HG03280 (cell line): ENCODE data around the gene STXBP3.
"Not testable (repeated sequence)": the region's sequence is repeated elsewhere in the genome, so short reads cannot be mapped to it uniquely, and the experiment has no call there.

Source experiments
- ATAC-seq: cut with Tn5 transposase; IDR thresholded peaks from one replicate; pipeline ENCODE4 v1.9.1; 2021; ENCODE audit warnings: mild to moderate bottlenecking, moderate library complexity; ENCODE audit not compliant: unreplicated experiment

The STXBP3 gene, protein sequence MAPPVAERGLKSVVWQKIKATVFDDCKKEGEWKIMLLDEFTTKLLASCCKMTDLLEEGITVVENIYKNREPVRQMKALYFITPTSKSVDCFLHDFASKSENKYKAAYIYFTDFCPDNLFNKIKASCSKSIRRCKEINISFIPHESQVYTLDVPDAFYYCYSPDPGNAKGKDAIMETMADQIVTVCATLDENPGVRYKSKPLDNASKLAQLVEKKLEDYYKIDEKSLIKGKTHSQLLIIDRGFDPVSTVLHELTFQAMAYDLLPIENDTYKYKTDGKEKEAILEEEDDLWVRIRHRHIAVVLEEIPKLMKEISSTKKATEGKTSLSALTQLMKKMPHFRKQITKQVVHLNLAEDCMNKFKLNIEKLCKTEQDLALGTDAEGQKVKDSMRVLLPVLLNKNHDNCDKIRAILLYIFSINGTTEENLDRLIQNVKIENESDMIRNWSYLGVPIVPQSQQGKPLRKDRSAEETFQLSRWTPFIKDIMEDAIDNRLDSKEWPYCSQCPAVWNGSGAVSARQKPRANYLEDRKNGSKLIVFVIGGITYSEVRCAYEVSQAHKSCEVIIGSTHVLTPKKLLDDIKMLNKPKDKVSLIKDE

DNA sequence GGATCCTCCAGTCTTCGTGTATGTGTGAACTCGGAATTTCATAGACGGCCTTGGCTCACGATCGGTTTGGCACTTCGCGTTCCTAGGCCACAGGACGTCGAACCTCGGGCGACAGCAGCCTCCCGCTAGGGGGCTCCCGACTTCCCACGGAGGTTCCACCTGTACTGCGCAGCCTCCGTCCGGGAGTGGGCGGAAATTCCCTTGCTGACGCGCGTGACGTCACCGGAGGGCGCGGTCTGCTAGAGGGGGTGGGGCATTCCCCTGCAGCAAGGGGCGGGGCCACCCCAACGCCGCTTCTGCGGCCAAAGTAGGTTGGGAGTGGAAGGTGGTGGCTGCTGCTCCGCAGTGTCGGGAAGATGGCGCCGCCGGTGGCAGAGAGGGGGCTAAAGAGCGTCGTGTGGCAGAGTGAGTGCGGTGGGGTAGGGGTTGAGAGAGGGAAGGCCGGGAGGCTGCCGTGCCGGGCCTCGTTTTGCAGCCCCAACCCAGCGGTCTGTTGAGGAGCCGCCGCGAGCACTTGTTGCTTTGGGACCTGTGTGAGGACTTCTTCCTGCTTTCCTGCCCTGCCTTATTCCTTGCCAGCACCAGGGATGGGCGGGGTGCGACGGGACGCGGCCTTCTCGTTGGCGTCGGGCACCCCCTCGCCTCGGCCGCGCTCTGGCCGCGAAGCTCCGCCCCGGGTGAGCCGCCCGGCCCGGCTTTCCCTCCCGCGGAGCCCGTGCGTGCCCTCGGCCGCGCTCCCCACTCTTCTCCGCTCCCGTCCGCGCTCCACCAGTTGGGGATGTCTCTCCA is at the start of gene STXBP3:
Gene STXBP3 (plus strand): TSS at position 293 of the 789 bp plus-strand sequence. CDS start 64 bp downstream, at position 357.
- ATAC-seq: peak; percentile 89

DNA sequence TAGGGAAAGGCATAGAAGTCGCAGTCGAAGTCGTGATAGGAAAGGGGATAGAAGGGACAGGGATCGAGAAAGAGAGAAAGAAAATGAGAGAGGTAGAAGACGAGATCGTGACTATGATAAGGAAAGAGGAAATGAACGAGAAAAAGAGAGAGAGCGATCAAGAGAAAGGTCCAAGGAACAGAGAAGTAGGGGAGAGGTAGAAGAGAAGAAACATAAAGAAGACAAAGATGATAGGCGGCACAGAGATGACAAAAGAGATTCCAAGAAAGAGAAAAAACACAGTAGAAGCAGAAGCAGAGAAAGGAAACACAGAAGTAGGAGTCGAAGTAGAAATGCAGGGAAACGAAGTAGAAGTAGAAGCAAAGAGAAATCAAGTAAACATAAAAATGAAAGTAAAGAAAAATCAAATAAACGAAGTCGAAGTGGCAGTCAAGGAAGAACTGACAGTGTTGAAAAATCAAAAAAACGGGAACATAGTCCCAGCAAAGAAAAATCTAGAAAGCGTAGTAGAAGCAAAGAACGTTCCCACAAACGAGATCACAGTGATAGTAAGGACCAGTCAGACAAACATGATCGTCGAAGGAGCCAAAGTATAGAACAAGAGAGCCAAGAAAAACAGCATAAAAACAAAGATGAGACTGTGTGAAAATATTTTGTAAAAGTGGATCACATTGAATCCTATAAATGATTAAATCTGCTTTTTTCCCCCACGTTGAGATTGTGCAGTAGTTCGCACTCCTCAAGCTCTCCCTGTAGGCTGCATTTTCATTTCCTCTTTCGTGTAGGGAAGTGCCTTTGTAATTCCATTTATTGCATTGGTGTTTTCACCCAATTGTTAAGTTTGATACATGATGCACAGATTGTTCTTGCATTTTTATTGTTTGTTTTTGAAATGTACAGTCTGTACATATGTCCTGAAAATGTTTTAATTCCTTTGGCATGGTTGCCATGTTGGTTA is 46.8 kb upstream of the STXBP3 start:
- ATAC-seq: no peak

DNA sequence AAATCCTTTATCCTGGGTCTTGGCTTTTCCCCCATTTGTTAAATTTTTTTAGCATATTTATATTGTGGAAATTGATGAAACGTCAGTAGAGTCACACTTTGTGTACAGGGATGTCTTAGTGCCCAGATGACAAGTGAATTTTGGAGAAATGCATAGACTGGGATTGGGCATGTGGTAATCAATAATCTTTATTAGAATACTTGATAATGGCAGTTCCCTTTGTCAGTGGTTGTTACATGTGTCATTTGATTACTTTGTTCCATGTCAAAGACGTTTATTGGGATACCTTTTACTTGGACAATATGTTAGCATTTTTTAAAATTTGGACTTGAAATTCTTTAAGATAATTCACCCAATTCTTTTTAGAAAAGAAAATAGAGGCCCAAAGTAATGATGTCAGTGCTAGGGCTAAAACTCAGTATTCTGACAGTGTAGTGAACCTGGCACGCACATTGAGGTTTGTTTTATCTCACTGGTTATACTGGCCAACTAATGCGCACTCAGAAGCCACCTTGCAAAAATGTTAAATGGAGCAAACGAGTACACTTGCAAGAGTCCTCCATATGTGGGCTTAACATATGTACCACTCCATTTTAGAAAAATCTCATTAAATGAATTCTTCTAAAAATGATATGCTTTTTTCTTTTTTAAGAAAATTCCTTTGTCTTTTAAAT is 45.2 kb upstream of the STXBP3 start:
- ATAC-seq: no peak

DNA sequence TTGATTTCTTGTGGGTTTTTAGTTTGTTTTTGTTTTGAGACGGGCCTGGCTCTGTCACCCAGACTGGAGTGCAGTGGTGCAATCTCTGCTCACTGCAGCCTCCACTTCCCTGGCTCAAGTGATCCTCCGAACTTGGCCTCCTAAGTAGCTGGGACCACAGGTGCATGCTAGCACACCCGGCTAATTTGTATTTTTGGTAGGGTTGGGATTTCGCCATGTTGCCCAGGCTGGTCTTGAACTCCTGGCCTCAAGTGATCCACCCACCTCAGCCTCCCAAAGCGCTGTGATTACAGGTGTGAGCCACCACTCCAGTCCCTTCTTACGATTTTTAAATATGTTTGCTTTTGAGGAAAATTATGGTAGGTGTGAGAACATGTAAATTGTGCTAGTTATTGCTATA is 44.4 kb upstream of the STXBP3 start:
- ATAC-seq: not testable (repeated sequence)

DNA sequence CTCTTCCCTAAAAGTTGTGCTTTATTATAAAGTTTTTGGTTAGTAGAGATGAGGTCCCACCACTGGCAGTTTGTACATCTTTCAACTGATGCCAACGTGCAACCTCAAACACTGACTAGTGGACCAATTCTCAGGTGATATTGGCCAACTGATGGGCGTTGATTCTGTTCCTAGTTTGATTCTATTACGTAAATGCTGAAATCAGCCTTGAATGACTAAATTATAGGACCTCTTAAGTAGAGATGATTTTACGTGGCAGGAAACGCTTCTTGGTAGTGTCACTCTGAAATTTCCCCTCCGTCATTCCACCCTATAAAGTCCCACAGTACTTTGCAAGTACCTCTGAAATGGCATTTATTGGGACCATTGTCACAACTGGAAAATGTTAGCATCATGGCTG is 42.5 kb upstream of the STXBP3 start:
- no peak for ATAC-seq

DNA sequence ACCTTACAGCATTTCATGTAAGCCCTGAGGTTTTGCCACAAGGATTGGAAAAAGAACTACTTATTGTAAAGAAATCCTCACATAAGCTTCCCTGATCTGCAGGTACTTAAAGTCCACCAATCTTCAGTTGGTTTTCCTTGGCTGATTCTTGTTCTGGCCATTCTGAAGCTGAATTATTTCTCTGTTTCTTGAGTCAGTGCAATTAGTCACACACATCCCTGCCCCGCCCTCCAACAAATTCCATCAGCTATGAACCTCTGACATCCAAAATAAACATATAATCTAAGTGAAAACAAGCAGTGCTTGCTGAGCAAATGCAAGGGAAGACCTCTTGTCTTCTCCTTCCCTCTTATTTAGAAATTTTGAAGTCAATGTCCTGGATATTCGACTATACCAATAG is 42.0 kb upstream of the STXBP3 start:
- ATAC-seq: no peak

DNA sequence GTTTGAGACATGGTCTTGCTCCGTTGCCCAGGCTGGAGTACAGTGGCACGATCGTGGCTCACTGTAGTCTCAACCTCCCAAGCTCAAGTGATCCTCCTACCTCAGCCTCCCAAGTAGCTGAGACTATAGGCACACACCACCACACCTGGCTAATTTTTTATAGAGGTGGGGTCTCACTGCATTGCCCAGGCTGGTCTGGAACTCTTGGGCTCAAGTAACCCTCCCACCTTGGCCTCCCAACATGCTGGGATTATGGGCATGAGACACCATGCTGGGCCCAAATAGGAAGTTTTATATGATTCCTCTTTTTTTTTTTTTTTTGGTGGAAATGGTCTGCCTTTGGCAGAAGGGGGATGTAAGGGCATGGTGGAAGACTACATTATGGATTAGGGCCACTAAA is 39.8 kb upstream of the STXBP3 start:
- no peak for ATAC-seq

DNA sequence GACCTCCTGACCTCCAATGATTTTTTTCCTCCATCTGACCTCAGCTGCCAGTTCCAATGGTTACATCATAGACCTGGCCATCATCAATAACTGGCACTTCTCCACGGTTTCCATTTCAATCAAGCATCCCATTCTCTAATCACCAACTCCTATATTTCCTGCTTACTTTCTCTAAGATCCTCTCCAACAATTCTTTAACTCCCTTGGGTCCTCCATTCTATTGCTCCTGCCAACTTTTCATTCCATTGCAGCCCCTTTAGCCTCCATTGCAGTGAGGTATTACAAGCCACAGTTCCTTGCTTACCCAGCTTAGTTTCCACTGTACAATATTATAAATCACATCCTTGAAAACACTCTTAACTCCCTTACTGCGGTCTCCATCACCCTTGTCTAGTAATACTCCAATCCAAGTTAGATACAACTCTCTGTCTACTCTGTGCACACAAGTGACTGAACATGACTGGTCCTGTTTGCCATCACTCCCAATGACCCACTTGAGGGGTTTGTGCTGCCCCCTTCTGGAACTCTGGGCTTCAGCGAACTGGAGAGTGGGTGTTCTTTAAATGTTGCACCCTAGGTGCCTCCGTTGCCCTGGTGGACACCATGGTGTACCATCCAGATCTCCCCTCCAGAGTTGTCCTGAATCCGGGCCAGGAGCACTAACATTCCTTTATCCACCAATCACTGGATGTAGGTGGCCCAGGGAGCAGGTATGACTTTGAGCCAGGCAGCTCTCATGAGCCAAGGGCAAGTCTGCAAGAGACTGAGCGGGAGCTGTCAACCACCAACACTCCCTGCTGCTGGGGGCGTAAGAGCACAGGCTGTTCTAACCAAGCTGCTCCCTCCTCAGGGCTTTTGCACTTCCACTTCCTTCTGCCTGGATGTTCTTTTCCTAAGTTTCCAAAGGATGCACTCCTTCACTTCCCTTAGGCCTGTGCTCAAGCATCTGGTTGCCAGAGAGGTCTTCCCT is 37.5 kb upstream of the STXBP3 start:
- ATAC-seq: no peak

DNA sequence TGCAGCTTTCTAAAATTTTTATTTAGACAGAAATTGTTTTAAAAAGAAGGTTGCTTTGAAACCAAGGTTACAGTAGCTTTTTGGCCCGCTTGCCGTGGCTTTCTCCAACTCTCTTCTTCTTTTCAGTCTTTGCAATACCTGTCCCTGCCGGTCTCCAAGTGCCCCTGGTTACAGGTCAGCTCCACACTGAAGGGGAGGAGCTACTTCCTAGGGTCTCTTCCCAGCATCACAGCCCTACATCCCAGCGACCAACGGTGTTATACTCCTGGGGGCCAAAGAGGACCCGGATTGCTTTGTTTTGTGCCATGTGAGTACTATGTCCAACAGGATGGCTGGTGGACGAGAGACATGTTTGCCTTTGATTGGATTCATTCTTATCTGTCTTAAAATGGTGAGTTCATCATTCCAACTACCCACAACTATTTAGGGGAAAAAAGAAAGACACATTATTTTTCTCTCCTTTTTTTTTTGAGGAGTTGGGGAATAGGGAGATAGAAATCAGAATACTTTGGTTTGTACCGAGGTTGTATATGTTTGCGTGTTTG is 33.8 kb upstream of the STXBP3 start, which contains the start of gene FNDC7:
Gene FNDC7 (plus strand): TSS at position 303 of the 545 bp plus-strand sequence. CDS start 26 bp downstream, at position 329.
- ATAC-seq: no peak

DNA sequence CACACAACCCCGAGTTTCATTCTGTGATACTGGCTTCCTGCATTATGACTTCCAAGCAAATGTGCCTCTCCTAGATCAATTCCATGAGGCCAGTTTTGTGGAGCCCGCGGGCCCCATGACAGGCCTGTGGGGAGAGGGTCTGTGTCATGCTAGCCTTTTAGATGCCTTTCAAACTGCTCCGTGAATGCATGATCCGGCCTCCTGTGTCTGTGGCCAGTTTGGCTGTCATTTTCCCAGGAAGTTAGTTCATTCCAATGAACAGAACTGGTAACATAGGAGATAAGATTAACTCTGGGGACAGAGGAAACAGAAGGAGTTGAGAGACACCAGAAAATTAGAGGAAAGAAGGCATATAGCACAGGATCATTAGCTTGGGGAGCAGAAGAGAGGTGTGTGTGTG is 30.5 kb upstream of the STXBP3 start:
- ATAC-seq: no peak

DNA sequence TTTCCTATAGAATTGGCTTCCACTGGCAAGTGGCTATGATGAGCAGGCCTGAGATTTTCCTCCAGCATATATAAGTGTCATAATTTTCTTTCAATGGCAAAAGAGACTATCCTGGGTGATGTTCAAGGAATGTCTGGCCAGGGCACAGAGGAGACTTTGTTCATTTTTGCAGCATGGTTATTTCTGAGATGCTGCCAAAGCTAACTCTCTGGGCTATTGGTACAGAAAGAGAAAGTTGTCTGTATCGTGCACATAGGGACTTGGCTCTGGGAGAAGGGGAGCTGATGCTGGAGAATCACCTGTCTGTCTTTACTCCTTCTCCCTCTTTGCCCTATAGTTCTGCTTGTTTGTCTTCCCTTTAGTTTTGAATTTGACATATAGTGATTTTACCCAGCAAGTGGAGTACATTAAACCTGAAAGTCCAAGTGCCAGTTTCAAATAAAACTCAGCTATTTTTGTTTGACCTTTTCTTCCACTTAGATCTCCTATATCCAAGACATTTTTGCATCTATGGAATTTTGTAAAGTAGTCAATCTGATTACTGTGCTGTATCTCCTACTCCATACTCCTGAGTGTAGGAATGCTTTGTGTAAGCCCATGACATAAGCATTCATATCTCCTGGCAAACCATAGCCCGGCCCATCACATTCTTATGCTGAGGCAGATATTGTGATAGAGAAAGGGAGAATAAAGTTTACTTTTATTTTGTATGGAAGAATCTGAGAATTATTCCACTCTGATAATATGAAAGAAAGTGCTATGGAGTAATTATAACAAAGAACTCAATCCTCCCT is 29.8 kb upstream of the STXBP3 start:
- no peak for ATAC-seq

DNA sequence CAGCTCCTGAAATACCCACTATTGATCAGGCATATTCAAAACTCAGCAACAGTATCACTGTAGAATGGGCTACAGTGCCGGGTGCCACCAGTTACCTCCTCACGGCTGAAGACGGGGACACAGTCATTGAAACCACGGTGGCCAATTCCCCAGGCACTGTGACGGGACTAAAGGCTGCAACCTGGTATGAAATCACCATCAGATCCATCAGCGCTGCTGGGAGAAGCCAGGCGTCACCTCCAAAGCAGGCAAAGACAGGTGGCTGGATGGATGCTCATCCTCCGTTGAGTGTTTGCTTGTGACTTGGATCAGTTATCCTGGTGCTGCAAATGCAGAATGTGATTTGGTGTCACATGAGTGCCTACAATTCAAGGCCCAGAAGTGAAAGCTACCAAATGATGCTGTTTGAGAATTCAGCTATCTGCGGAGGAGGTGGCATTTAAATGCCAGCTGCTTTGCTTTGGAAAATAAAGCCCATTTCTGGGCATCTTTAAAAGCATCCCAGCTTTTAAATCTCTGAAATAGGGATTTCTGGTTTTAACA is 28.6 kb upstream of the STXBP3 start:
- ATAC-seq: no peak

DNA sequence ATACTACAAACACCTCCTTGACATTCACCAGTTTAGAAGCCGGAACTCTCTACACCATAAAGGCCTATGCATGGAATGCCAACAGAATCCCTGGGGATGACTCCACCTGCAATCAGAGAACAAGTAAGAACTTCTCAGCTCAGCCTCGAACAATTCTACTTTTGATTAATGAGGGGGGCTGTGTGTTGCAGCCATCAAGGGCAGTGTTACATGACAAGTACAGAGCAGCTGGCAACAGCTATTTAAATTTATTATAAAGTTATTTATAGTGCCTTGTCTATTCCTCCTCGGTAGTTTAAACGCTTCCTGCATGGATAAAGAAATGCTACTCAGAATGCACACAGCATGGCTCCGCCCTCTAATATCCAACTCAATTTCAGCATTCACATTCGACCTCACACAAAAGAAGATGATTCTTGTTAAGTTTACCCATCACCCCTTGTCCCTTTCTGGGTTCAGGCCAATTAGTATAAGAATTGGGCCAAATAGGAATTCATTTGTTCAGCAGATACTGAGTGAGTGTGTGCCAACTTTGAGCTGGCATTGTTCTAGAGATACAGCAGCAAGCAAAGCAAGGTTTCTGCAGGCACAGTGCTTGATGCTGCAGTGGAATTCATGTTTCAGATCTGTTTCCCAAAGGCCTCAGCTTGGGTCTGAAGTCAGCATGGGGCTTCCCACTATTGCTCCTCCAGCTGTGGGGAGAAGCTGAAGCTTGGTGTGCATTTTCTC is 27.4 kb upstream of the STXBP3 start:
- ATAC-seq: no peak

DNA sequence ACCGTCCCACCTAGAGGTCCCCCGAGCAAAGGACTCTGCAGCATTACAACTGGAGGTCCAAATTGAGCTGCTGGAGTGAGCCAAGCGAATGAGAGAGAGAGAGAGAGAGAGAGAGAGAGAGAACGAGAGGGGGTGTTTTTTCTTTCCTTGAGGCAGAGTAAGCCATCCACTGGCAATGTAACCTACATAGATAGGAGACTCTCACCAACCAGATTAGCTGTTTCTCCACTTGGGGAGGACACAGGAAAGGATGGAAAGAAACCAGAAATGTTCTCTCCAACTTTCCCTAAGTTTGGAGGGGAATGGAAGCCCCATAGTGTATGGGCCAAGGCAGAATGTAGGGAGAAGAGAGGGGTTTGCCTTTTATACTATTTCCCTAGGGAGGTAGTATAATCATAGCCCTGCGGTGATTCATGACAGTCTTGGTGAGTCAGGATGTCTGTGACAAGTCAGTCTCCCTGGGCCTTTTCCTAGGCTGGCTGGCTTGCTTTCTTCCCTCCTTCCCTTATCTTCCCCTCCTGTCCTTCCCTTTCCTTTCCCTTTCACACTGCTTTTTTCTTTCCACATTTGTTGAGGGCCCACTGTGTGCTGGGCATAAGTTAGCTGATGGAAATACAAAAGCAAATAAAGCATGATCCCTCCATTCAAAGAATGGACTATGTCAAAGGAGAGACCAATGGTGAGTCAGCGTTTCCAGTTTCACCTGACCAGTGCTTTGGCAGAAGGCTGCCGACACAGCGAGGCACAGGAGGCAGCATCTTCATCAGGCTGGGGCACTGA is 26.6 kb upstream of the STXBP3 start:
- ATAC-seq: no peak

DNA sequence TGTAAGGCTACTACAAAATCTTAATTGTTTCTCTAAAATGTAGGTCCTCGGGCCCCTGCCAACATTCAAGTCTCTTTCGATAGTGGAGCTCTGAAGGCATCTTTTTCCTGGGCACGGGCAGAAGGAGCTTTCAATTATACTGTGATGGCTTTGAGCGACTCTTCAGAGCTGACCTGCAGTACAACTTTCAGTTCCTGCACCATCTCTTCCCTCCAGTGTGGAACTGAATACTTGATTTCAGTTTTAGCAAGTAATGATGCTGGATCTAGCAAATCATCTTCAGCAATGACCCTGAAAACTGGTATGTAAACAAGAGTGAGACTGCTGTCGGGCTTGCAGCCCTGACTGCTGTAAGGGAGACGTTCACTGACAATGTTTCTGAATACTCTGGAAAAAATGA is 24.2 kb upstream of the STXBP3 start:
- no peak for ATAC-seq

DNA sequence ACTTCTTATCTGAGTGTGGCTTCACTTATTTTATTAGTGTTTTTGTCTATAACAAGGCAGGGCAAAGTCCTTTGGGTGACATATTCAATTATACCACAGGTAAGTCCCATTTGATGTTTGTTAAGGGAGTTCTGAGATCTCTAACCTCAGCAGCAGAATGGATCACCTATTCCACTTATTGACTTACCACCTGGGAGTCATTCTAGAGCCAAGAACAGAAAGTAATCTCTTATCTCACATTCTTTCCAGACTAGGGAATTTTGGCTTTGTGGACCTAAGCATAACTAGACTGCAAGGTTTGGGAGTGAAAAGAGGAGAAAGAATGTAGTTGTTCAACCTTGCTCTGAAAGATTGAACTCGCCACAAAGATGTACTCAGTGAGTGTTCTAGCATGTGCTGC is 20.6 kb upstream of the STXBP3 start:
- ATAC-seq: no peak
